Chondrocyte (in vitro differentiated cells): Measurements from ENCODE around the gene NUDCD2. TPM values are rescaled to one million over a fixed set of nuclear protein-coding genes. Genes with fewer than 3 reads are reported as not detected.

Source experiments
- DNase-seq: peaks from one replicate; pipeline ENCODE4 v3.0.0; 2021; ENCODE audit warnings: mixed read lengths, low spot score
- H3K27ac Mint-ChIP-seq: one replicate; pipeline ENCODE4 v1.8.0; 2021; ENCODE audit warnings: mild to moderate bottlenecking, moderate library complexity, mixed read lengths; ENCODE audit not compliant: unreplicated experiment
- H3K27me3 Mint-ChIP-seq: 2 replicates; pipeline ENCODE4 v1.8.0; 2021; ENCODE audit warnings: low read depth, mixed read lengths
- H3K36me3 Mint-ChIP-seq: 2 replicates; pipeline ENCODE4 v1.8.0; 2021; ENCODE audit warnings: low read depth, mixed read lengths
- H3K4me1 Mint-ChIP-seq: 2 replicates; pipeline ENCODE4 v1.8.0; 2021; ENCODE audit warnings: low read depth, mild to moderate bottlenecking, mixed read lengths
- H3K4me3 Mint-ChIP-seq: one replicate; pipeline ENCODE4 v1.8.0; 2021; ENCODE audit warnings: mild to moderate bottlenecking, moderate library complexity, mixed read lengths; ENCODE audit not compliant: unreplicated experiment
- H3K9me3 Mint-ChIP-seq: 2 replicates; pipeline ENCODE4 v1.8.0; 2021; ENCODE audit warnings: low read depth, mixed read lengths
- long read RNA-seq: library from polyadenylated mRNA; stranded (forward); transcript quantifications from one replicate; pipeline ENCODE4 v2.0.0, GENCODE V29; 2021
- total RNA-seq: library from RNA; stranded (reverse); gene quantifications from 3 replicates; pipeline ENCODE4 v1.2.1, GENCODE V29; 2021
- TF ChIP-seq, protein P1 (sequence below): fragments of 200-600 bp; sonication (generic); IDR thresholded peaks from 2 replicates; pipeline ENCODE4 v1.5.0; 2021; ENCODE audit warnings: antibody characterized with exemption, mild to moderate bottlenecking, moderate library complexity

Gene NUDCD2, protein sequence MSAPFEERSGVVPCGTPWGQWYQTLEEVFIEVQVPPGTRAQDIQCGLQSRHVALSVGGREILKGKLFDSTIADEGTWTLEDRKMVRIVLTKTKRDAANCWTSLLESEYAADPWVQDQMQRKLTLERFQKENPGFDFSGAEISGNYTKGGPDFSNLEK
- 24.6 to 27.1 TPM (median 27.0 TPM) in 3 replicates for total RNA-seq
- long read RNA-seq, full-length matches to known transcripts, result 28 of 39 reads
- long read RNA-seq, partial matches to known transcripts, result 0 of 39 reads
- long read RNA-seq, other reads (novel, unspliced or antisense), result 11 of 39 reads

DNA sequence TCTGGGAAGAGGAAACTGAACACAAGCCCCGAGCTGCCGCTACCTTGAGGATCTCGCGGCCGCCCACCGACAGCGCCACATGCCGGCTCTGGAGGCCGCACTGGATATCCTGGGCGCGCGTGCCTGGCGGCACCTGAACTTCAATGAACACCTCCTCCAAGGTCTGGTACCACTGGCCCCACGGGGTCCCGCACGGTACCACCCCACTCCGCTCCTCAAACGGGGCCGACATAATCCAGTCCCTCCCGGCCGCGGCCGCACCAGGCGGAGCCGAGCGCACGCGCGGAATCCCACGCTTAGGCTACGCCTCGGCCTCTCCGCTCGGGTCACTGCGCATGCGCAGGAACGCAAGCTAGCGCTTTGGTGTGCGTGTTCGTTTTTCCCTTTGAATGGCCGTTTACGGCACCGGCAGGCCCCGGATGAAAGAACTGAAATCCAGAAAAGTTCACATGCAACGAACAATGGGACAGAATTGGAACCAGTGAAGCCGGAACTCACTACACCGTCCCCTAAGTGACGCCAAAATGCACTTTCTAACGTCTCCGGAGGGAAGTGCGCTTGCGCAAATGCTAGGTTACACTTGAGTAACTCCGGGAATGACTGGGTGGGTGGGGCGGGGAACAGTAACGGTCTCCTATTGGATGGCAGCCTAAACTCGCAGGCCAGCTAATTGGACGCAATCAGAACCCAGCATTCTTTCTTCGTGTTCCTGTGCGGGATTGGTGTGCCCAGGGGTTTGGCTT is at the start of gene NUDCD2:
Gene NUDCD2, minus strand, starts transcription at position 284 of the 743 bp plus-strand sequence. Its CDS starts 52 bp downstream, at position 232.
- TF ChIP-seq, protein P1, sequence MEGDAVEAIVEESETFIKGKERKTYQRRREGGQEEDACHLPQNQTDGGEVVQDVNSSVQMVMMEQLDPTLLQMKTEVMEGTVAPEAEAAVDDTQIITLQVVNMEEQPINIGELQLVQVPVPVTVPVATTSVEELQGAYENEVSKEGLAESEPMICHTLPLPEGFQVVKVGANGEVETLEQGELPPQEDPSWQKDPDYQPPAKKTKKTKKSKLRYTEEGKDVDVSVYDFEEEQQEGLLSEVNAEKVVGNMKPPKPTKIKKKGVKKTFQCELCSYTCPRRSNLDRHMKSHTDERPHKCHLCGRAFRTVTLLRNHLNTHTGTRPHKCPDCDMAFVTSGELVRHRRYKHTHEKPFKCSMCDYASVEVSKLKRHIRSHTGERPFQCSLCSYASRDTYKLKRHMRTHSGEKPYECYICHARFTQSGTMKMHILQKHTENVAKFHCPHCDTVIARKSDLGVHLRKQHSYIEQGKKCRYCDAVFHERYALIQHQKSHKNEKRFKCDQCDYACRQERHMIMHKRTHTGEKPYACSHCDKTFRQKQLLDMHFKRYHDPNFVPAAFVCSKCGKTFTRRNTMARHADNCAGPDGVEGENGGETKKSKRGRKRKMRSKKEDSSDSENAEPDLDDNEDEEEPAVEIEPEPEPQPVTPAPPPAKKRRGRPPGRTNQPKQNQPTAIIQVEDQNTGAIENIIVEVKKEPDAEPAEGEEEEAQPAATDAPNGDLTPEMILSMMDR, result peak; percentile 72
- H3K9me3 Mint-ChIP-seq, result no peaks in the 10 kb centered on the region
- peak within 1 kb of the TSS; percentile 90 for H3K4me3 Mint-ChIP-seq
- H3K4me1 Mint-ChIP-seq, result peaks cover 45% of the 10 kb centered on the region
- H3K27me3 Mint-ChIP-seq, result no peaks in the 10 kb centered on the region
- H3K27ac Mint-ChIP-seq, result peak within 1 kb of the TSS; percentile 100
- peak; percentile 97 for DNase-seq
- H3K36me3 Mint-ChIP-seq, result peaks cover 8% of the 10 kb centered on the region

DNA sequence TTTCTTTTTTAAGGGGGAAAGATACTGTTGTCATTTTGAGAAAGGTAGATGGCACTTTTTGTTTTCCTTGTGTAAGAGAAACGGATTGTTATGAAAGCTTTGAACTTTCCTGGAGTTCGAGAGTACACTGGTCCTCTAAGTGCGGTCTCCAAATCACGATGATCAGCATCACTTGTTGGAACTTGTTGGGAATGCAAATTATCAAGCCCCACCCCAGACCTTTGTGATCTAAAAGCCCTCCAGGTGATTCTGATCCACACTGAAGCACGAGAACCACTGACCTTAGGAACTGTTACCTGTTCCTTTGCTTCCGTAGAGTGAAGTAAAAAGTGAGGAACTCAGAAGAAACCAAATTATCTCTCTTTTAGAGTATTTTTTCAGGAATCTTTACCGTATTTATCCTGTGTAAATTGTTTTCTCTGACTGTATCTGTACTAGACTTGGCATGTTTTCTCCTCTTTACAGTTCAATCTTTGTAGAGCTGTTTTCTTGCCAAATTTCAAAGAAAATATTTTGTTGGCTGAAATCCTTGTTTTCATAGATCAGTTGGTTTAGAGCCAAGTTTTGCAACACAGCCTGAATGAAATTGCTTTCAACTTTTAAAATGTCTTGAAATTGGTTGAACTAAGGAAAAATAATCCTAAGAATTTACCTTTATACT is 49.5 kb upstream of the NUDCD2 start:
- DNase-seq, result no peak

DNA sequence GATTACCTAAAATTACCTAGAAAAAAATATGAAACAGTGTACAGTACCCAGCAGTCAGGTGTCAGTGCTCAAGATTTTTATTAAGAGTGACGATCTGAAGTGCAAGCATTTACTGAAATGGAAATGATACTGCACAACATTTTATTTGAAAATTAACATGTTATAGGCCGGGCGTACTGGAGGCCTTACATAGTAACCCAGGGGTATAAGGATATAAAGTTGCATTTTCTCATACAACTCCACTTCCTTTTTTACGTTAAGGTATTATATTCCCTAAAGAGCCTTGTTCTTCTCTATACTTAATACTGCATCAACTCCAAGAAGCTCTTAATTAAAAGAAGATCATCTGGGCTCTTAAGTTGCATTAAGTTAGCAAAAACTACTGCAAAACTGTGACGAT is 48.9 kb upstream of the NUDCD2 start:
- Mint-ChIP-seq H3K36me3 (peaks cover 3% of the 10 kb centered on the region), H3K4me1 (peaks cover 65% of the 10 kb centered on the region), H3K9me3 (no peaks in the 10 kb centered on the region), H3K4me3 (no peak overlapping the region), H3K27ac (peak overlapping the region; percentile 73), H3K27me3 (no peaks in the 10 kb centered on the region)
- DNase-seq, result no peak
- TF ChIP-seq, protein P1, result no peak

More for the DNA sequence above, 49.5 kb upstream of the NUDCD2 start:
- peaks cover 58% of the 10 kb centered on the region for H3K4me1 Mint-ChIP-seq
- peak overlapping the region; percentile 25 for H3K27ac Mint-ChIP-seq
- no peaks in the 10 kb centered on the region for H3K27me3 Mint-ChIP-seq
- H3K36me3 Mint-ChIP-seq, result peaks cover 3% of the 10 kb centered on the region
- TF ChIP-seq, protein P1, result no peak
- H3K4me3 Mint-ChIP-seq, result no peak overlapping the region
- H3K9me3 Mint-ChIP-seq, result no peaks in the 10 kb centered on the region

DNA sequence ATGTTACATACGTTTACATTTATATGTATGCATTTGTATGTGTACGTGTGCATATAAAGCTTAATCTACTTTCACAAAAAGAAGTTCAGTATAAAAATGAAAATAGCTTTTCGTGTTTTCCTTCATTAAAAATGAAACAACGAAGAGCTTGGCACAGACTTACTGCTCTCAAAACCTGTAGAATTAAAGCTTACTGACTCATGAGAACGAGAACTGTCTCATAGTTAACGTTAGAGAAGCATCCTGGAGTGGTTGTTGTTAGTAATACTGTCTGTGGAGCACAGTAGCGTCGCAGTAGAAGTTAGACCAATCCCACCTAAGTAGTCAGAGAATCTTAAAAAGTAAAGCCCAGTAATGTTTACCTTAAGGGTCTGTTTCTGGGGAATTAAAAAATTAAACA is 46.8 kb upstream of the NUDCD2 start:
- no peaks in the 10 kb centered on the region for H3K36me3 Mint-ChIP-seq
- no peaks in the 10 kb centered on the region for H3K9me3 Mint-ChIP-seq
- peaks cover 70% of the 10 kb centered on the region for H3K4me1 Mint-ChIP-seq
- no peaks in the 10 kb centered on the region for H3K27me3 Mint-ChIP-seq
- DNase-seq, result no peak
- TF ChIP-seq, protein P1, result no peak
- H3K27ac Mint-ChIP-seq, result peak overlapping the region; percentile 98
- H3K4me3 Mint-ChIP-seq, result peak overlapping the region; percentile 85

DNA sequence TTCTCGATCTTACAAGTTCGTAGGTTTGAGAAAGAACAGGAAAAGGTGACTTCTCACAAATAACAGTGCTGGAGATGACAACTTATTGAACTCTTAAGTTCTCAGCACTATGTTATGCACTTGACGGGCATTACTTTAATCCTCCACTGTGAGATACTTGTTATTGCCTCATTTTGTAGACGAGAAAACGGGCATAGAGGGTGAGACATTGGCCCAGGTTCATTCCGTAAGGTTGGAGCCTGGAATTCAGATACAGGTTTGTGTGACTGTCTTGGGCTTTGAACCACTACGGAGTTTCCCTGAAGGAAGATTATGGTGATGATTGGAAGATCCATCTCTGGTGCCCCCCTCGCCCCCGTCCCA is 46.2 kb upstream of the NUDCD2 start:
- H3K4me1 Mint-ChIP-seq, result peaks cover 69% of the 10 kb centered on the region
- DNase-seq, result no peak
- H3K27me3 Mint-ChIP-seq, result no peaks in the 10 kb centered on the region
- no peaks in the 10 kb centered on the region for H3K36me3 Mint-ChIP-seq
- peak overlapping the region; percentile 98 for H3K27ac Mint-ChIP-seq
- H3K4me3 Mint-ChIP-seq, result peak overlapping the region; percentile 85
- H3K9me3 Mint-ChIP-seq, result no peaks in the 10 kb centered on the region
- TF ChIP-seq, protein P1, result no peak
